B cell (primary cell): Measurements from ENCODE around the gene EPHB4.

ENCODE experiments used
- EZH2 ChIP-seq: IDR thresholded peaks from 2 replicates; pipeline ENCODE4 v1.6.1; 2012; ENCODE audit warnings: borderline replicate concordance, low read depth, mild to moderate bottlenecking, moderate library complexity, low read length; ENCODE audit not compliant: insufficient read depth, poor library complexity, severe bottlenecking
- TF ChIP-seq, protein P1 (sequence below): fragments of 200-600 bp; IDR thresholded peaks from one replicate; pipeline ENCODE4 v1.8.0; 2022; ENCODE audit warnings: antibody characterized with exemption, mild to moderate bottlenecking

DNA sequence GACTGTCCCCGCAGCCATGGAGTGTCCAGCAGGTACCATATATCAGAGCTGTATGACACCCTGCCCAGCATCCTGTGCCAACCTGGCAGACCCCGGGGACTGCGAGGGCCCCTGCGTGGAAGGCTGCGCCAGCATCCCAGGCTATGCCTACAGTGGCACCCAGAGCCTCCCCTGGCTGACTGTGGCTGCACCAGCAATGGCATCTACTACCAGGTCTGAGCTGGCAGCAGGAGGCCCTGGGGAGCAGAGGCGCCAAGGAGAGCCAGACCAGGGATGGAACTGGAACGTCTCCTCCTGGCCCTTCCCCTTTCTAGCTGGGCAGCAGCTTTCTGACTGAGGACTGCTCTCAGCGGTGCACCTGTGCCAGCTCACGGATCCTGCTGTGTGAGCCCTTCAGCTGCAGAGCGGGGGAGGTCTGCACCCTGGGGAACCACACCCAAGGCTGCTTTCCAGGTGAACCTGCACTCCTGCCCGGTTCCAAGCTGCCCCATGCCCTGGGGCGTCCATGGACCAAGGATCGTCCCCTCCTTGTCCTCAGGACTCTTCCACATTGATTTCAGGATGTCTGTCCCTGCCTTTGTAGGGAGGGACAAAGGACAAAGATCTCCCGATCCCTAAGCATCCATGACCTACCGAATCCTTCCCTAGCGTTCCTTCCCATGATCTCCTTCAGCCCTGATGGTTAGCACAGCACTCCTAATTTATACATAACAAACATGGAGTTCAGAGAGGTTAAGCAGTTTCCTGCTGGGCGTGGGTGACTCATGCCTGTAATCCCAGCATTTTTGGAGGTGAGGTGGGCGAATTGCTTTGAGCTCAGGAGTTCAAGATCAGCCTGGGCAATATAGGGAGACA is 33.3 kb downstream of the EPHB4 start:
- TF ChIP-seq, protein P1, sequence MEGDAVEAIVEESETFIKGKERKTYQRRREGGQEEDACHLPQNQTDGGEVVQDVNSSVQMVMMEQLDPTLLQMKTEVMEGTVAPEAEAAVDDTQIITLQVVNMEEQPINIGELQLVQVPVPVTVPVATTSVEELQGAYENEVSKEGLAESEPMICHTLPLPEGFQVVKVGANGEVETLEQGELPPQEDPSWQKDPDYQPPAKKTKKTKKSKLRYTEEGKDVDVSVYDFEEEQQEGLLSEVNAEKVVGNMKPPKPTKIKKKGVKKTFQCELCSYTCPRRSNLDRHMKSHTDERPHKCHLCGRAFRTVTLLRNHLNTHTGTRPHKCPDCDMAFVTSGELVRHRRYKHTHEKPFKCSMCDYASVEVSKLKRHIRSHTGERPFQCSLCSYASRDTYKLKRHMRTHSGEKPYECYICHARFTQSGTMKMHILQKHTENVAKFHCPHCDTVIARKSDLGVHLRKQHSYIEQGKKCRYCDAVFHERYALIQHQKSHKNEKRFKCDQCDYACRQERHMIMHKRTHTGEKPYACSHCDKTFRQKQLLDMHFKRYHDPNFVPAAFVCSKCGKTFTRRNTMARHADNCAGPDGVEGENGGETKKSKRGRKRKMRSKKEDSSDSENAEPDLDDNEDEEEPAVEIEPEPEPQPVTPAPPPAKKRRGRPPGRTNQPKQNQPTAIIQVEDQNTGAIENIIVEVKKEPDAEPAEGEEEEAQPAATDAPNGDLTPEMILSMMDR = no peak
- no peak for TF ChIP-seq EZH2
